NCI-H146 treated with DMSO at 0.1 percent for 48 hours (cell line): ENCODE data around the gene TMEM53.

Experiments used
- DNase-seq: peaks from one replicate; lab custom pipeline; 2025; ENCODE audit not compliant: unreplicated experiment; lab: John Stamatoyannopoulos, UW

Gene TMEM53

DNA sequence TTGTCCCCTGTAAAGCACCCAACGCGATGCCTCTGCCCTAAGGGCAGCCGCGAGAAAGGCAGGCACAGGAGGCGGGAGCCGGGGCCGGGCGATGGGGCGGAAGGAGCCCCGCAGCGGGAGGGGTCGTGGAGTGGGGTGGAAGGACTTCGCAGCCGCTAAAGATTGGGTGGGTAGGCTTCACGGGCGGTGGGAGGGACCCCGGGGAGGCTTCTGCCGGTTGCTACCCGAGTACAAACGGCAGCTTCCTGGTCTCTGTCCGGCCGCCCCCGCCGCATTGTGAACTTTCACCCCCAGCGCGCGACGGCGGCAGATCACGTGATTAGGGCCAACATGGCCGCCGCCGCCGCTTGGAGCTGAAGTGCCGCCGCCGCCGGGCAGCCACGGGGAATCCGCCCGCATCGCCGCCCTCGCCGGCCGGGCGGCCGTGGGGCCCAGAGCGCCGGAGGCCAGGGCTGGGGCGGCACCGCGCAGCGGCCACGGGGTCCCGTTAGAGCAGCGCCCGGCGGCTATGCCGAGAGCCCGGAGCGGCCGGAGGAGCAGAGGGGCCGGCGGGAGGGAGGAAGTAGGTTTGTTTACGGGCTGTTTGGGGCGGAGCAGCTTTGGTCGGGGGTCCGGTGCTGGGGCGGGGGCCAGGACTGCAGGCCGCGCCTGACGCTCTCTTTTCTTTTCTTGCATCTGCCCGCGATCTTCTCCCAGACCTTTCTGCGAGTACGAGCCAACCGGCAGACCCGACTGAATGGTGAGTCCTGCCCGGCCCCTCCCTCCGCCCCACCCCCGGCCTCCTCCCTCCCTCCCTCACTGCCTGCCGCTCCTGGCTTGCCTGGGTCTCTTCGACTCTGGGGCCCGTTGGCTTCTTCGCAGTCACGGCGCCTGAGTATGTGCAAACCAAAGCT, 42.4 kb downstream of the TMEM53 start:
- DNase-seq: peak; percentile 50

DNA sequence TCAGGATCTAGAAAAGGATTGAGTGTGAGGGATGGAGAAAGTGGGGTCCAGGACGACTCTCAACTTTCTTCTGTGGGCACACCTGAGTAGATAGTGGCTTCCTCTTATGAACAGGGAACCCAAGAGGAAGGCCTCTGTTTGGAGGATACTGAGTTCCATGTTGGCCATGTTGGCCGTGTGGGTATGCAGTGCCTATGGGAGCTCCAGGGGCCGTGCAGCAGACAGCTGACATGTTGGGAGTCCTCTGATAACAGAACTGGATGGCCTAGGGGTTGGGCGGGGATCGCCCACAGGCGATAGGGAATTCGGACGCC, 43.0 kb downstream of the TMEM53 start:
- no peak for DNase-seq

DNA sequence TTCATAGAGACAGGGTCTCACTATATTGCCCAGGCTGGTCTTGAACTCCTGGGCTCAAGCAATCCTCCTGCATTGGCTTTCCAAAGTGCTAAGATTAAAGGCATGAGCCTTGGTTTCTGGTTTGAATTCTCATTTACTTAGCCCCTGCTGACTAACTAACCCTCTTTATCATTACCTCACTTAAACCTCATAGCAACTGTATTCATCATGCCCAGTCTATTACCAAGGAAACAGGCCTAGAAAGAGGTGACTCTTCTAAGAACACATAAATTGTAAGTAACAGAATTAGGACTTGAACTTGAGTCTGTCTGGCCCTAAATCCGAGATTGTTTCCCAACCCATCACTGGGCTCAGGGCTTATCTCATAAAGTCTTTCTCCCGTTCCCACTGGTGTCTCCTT, 44.2 kb downstream of the TMEM53 start:
- DNase-seq: no peak

DNA sequence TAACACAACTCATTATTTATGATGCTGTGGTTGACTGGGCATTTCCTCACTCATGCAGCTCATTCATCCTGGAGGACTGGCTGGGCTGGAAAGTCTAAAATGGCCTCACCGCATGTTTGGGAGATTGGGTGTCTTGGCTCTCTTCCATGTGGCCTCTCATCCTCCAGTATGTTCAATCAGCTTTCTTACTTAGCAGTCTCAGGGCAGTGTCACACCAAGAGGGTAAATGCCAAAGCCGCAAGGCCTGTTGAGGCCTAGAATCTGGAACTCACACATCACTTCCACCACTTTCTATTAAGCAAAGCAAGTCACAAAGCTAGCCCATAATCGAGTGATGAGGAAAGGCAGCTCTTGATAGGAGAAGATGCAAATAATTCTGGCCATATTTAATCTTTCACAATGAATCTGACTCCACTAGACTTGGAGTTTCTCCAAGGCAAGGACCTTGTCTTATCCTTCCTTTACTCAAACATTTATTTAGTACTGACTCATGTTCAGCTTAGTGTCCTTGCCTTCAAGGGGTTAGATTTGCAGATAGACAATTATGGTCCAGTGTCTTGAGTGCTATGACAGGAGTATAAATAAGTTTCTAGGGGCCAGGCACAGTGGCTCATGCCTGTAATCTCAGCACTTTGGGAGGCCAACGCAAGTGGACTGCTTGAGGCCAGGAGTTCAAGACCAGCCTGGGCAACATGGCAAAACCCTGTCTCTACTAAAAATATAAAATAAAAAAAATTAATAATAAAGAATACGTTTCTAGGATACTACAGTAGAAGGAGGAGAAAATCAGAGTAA, 45.1 kb downstream of the TMEM53 start:
- DNase-seq: no peak

DNA sequence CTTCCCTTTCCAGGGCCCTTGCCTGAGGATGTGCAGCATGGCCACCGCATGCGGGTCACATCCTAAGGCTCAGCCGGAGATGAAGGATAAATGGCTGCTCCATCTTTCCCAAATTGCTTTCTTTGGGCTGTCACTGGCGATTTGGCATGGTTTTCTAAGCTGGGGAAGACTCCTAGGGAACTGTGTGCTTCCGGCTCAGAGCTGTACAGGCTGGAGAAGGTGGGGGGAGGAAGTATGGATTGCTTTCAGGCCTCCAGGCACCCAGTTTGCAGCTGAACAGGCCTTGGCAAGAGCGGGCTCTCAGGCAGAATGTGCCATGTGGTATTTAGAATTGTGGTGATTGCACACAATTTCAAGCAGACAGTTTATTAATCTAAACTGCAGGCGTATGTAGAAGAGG, 48.9 kb downstream of the TMEM53 start:
- no peak for DNase-seq

DNA sequence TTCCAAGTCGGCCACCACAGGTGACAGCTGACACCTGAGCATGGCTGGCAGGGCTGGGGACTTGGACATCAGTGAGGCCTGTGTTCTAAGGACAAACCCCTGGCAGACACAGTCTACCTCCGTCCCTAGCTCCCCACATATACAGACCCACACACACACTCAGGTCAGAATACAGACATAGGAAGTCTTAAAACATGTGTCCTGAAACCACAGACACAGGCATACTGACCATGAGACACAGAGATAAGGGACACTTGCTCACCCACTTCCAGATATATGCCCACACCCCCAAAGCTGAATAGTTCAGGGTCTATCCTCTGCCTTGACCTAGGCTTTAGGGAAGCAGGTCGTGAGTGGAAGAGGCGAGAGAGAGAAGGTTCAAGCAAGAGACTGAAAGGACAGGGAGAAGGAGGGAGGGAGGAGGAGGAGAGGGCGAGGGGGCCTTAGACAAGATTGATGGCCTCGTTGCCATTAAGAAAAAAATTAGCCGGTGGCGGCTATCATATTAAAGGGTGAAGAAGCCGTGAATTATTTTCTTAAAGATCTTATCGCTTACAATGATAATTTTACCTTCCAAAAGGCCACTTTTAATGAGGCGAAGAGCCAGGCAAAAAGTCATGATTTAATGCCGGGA, 49.9 kb downstream of the TMEM53 start:
- no peak for DNase-seq

DNA sequence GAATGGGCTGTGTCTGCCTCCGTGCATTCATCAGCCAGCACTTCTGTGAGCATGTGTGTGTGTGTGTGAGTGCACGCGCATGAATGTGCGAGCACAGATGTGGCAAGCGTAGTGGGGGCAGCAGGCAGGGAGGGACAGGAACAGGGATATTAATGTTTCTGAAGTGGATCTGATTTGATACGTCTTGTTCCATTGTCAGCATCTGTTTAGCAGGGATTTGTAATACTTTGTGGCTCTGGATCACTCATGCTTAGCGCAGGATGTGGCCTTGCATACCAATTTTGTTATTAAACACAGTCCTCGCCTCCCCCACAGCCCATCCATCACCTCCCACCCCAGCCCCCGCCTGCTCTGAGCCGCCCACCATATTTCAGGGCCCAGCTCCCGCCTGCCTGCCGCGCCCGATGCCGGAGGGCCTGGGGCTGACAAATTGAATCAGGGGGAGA, 52.4 kb downstream of the TMEM53 start:
- DNase-seq: no peak

DNA sequence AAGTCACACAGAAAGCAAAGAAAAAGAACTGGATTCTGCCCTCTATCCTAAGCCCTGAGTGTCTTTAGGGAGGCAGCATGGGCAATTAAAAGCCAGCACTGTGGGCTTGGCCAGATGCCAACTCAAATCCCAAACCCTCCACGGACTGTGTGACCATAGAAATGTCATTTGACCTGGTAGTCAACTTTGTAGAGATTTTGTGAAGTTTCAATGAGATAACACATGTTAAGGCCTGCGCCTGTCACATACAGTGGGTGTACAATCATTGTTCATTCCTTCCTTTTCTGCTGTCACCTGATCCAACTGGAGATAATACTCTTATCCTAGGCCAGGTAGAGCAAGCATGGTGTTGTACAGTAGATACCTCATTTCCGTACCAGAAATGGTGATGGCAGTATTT, 54.2 kb downstream of the TMEM53 start:
- DNase-seq: no peak

DNA sequence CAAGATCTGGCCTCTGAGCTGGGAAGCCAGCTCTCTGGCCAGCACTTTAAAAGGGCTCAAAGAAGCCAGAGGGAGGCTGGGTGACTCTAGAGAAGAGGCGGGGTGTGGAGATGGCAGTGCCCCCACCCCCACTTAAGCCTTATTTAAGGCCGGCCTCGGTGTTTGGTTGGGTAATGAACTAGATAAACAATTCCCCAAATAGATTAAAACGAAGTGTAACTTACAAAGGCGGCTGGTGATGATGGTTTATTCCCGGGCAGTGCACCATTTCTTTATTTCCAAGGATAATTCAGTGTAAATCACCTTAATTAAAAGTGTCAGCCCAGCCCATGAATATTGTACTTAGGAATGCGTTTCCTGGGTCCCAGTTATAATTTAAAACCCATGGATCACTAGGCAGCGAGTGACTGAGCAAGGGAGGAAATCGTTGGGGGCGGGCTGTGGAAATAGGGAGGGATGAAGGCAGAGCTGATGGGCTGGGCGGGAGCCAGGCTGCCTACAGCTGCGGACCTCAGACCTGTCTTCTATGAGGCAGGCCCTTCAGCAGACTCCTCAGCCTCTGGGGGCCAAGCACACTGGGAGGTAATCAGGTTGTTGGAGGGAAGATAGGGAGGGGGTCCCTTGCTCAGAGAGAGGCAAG, 54.9 kb downstream of the TMEM53 start:
- DNase-seq: no peak

DNA sequence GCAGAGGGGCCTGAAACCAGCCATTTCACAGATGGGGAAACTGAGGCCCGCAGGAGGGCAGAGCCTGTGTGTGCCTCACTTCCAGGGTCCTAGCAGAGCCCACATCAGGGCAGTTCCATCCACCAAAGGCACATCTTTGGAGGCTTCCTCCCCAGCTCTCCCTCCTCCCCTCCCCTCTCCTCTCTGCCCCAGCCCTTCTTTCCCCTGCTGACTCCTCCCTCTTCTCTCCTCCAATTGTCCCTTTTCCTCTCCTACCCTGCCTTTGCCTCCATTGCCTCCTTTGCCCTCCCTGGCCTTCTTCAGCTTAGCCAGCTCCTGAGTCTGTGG, 56.6 kb downstream of the TMEM53 start:
- DNase-seq: no peak

DNA sequence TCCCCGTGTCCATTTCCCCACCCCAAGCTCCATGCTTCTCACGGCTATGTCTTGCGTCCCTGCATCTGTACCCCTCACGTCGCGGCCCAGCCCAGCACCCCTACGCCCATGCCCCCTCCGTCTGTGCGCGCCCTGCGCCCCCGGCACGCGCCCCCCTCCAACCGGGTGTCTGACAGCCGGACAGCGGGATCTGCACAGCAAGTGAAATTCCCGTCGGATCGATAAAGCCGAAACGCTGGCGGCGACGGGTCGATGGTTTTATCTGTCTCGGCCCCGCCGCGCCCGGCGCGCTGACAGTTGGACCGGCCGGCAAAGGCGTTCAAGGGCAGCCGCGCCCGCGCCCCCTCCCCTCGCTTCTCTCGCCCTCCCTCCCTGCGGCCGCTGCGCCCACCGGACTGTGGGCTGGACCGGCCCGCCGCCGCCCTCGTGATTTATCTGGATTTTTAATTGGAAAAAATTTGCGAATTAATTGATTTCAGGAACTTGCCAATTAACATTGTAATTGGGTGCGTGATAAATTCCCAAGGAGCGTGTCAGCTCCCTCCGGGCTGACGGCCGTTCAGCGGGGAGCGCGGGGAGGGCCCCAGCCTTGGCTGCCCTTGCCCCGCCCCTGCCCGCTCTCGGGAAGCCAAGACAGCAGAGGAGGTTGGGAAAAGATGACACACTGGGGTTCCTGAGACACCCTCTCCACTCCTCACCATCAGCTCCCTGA, 57.1 kb downstream of the TMEM53 start:
- DNase-seq: no peak

DNA sequence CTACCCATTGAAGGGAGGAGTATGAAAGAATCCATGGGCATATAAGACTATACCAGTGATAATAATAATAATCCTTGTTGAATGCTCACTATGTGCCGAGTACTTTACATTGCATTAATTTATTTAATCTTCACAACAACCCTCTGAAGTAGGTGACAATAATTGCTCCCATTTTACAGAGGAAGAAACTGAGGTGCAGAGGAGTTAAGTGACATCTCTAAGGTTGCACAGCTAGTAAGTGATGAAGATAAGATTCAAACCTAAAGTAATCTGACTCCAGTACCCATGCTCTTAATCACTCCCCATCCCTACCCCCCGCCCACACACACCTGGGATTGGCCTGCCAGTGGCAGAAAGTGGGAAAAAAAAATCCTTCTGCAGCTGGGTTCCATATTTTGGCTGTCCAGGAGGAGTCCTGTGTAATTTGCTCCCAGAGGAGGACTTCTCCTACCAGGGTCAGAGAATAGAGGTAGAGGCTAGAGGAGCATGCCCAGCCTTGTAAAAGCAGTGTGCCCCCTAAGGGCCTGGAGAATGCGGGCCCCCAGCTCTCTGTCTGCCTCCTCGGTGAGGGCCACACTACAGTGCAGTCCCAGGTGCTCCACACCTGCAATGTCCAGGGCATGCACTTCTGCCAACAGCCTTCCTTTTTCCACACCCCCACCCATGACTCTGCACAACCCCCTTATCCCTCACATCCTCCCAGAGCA, 57.8 kb downstream of the TMEM53 start:
- no peak for DNase-seq

DNA sequence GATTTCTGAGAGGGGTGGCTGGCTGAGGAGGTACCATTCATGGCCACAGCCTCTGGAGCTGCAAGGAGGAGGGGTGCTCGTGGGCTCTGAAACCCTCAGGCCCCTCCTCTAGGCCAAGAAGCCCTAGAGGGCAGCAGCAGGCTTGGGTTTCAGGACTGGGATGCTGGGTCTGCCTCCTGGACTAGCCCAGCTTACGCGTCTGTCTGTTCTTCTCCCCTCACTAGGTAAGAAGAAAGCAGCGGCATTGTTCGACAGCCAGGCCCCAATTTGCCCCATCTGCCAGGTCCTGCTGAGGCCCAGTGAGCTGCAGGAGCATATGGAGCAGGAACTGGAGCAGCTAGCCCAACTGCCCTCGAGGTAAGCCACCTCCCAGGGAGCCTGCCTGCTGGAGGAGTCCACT, 60.3 kb downstream of the TMEM53 start:
- DNase-seq: no peak

DNA sequence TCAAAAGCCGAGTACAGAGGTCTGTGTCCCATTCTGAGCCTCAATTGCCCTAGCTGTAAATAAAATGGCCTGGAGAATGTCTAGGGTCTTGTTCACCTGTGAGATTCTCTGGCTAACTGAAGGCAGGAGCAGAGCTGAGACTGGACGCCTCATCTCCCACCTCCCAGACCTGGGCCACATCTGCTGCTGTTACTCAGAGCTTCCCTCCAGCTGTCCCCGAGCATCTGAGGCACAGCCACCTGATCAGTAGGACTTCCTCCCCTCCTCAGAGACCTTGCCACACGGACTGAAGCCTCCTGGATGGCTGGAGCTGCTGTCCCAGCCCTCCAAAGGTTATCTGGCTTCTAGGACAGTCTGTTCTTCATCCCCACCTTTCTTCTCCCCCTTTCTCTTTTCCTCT, 62.4 kb downstream of the TMEM53 start:
- DNase-seq: no peak

DNA sequence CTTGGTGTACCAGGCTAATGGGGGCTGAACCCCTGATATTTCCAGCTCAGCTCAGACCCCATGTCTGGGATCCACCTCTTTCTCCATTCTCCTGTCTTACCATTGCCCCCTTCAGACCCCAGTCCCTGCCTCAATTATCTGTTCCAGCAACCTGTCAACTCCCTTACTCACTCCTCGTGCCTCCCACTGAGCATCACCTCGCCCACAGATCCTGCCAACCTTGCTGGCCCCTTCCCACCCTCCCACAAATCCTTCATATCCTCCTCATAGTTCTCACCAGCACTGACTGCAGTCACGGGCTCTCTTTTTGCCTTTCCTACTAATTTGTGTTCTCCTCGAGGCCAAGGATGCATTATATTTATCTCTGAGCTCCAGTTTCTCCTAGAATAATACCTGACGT, 62.9 kb downstream of the TMEM53 start:
- DNase-seq: no peak

DNA sequence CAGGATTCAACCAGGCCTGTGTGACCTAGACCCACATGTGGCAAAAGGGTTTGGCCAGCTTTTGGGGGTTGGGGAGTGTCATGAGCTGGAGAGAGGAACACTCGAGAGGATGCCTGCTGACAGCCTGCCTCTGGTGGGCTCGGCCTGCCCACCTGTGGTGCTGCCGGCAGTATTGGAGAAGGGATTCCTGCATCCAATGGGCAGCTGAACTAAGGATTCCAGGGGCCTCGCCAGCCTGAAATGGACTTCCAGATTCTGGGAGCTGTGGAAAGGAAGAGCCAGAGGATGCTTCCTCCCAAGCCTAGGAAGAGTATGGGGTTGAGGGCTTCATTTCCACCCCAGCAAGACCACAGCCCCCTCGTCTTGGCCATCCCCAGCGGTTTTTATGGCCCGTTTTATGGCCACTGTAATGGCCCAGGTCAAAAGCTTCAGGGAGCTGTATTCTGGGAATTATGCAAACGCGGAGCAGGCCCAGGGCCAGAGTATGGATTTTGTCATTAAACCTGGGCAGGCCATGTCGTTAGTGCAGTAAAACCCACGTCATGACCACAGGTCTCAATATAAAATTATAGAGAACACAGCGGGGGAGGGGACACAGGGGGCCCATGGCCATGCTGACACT, 63.6 kb downstream of the TMEM53 start:
- no peak for DNase-seq

DNA sequence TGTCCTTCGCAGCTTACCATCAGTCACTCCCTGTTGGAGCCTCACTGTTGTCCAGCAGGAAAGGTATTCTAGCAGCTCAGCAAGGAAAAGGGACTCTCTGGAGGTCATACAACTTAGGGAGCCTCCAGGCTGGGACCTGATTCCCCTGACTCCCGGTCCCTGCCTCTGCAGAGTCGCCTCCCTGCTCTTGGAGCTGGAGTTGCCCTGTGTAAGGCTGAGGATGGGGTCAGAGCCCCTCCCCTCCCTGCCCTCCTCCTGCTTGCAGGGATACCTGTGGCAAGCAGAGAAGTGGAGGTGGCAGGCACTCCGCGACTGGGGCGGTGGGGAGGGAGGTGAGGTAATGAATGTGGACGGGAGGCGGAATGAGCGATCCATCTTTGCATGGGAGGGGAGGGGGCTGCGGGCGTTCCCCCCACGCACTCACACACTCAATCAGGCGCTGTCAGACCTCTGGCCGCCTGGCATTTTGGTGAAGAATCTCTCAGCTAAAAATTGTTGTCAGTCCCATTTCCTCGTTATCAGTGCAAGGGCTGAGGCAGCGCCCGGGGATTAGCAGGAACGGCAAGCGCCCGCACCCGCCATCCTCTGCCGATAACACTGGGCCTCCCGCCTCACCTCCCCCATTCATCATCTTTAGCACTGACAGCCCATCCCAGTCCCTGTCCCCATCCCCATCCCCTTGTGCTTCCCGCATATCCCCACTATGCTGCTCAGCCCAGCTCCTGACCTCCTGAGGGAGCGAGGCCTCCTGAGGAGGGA, 64.3 kb downstream of the TMEM53 start:
- no peak for DNase-seq

DNA sequence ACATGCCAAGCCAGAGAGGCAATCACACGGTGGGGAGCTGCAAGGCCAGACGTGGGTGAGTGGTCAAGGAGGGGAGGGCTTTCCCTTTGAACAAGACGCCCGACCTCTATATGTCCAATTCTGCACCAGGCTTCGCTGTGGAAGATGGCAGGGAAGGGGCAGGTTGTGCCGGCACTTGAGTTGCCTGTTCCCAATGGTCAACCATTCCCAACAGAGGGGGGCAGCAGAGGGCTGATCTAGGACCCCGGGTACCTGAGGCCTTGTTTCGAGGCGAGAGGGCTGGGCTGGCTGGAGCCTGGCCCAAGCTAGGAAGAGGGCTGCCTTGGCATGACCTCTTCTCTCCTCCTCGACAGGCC, 64.9 kb downstream of the TMEM53 start:
- DNase-seq: no peak

DNA sequence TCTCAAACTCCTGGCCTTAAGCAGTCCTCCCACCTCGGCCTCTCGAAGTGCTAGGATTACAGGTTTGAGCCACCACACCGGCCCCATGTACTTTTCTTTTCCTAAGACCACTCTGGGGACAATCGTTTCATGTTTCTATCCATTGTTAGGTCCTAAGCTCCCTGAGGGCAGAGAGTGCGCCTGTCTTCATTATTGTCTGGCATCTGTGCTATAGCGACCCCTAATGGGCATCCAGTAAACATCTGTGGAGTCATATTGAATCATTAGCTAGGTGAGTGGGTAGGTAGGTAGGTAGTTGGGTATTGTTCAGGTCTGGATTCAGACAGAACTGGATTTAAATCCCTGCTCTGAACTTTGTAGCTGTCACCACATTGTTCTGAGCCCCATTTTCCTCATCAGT, 66.1 kb downstream of the TMEM53 start:
- DNase-seq: no peak
